Fibroblast of skin of back (primary cell): ENCODE measurements around the gene SPA17.

ENCODE experiments used
- DNase-seq: peaks from one replicate; pipeline ENCODE4 v3.0.0-alpha.2; 2013

Gene SPA17

DNA sequence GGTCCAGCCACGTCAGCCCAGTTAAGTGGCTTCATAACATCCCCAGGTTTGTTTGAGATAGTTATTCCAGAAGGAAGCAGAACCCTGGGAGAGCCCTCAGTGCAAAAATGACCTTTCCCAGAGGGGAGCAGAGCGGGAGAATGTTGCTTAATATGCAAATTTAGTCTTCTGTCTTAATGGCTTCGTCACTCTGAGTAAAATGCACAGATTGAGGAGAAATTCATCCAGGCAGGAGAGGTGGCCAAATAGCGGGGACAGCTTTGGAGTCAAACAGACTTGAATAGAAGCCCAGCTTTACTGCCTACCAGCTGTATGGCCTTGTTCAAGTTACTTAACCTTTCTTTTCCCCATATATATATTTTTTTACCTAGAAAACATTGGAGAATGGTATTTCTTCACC, 53.8 kb downstream of the SPA17 start:
- no peak for DNase-seq

DNA sequence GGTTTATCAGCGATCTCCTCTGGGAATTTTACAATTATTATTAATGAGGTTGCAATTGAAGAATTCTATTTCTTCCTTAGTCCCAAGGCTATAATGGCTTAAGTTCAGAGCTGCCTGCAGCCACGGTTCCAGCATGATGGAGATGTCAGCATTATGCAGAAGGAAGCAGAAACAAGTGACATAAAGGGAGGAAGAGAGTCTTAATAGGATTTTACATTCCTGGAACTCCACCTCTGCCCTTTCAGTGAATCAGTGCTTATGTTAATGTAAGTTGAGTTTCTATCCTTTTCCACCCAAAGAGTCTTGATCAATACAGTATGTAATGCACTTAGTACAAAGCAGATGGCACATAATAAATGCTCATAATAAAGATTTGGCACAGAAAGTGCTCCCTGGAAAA, 54.4 kb downstream of the SPA17 start:
- no peak for DNase-seq

DNA sequence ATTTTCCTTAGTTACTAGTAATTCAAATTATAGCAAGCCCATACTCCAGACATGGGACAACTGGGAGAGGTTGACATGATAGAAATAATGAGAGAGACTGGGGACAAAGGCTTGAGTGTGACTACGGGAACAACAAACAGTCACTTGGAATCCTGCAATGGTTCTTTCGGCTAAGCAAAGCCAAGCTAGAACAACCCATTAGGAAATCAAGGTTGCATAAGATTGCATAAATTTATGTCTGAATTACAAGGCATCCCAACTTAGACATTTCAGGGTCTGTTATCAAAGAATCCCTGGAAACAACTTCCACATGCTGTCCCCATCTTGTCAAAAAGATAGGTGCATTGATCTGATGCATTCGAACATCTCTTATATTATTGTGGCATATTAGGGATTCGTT, 55.9 kb downstream of the SPA17 start:
- no peak for DNase-seq

DNA sequence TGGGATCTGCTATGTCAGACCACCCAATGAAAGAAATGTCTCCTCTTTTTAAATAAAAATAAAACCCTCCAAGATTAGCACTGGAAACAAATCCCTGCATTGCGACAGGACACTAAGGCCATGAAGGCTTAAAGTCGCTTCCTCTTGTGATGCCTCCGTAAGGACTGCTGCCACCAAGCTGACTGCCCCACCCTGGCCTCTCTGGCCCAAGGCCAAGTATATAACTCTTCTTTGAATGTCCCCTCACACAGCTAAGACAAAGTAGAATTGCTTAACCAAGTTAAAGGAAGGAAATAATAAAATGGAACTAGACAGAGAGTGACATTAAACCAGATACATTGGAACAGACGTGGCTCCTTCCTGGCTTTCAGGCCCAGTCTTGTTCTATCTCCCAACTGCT, 58.5 kb downstream of the SPA17 start:
- DNase-seq, result no peak

DNA sequence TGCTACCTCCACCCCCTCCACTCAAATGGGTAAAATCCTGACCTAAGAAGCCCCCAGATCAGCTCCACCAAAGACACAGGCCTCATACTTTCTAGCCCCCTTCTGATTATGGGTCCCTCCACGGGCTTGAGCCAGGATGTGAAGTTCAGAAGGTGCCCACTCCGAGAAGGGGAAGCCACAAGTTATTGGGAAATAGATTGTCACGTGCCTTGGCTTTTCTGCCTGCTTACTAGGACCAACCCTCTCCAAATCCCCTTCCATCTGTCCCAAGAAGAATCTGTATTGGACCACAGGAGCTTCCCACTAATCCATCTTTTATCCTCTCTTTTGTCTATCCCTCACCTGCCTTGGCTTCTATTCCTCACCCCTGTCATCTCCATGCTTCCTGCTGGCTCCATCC, 63.0 kb downstream of the SPA17 start:
- DNase-seq, result no peak

GRCh38 chr11:124737638-124738305, 64.1 kb downstream of the SPA17 start:
- DNase-seq, result no peak

DNA sequence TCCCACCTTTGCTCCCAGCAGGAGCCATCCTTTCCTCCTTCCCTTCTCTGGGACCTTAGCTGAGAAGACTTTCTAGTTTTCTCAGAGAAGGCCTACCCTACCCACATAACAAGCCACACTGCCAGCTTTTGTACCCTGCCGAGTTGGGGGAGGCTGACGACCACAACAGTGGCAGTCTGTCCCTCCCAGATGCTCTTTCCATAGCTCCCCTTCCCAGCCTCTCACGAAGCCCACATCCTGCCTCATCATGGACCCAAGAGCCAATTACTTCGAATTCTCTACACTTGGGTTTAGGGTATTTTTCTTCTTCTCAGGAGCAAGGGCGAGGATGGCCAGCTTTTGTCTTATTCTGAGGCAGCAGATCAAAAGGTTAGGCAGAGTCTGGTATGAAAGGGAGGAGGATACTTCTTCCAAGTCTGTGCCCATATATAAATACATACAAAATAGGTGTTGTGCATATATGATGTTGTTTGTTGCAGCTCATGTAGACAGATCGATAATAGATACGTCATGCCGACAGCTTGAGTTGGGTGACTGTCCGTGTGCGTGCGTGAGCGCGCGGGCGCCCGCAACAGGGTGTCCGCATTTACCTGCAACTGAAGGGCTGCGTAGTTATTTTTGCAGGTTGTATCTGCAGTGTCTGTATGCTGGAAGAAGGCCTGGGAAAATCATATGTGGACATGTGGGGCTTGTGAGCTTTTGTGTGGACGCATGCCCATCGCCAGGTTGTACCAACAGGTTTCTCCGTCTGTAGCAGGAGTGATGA, 65.2 kb downstream of the SPA17 start:
- DNase-seq, result no peak

DNA sequence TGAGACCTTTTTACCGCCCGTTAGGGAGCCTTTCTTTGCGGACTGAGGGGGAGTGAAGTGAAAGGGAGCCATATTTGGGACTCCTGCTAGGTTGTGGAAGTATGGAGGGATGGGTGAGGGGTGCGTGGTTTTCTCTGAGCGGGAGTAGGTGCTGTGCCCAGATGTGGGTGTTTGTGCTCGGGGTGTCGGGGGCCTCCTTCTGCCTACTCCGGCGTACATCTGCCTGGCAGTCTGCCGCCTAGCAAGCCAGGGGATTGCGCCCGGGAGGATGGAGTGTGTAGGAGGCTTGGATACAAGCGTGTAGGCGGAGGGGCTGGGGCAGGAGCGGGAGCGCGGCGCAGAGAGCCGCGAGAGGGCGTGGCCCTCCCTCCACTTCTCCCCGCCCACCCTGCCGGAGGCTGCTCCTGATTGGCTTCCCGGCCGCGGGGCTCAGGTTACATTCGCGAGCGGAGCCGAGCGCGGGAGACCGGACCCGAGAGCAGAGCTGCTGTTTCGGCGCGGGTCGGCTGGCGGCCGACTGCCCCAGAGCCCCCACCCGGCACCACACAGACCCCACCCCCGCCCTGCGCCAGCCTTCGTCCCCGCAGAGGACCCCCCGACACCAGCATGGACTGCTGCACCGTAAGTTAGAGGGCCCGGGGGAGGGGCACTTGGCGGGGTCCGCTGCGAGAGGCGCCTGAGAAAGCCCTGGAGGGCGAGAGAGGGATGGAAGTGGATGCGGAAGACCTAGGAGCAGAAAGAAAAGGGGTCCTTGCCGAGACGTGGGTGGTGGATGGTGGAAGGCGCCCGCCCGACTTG, 66.0 kb downstream of the SPA17 start, which contains the start of gene NRGN:
NRGN (plus strand) TSS at position 464 of the 798 bp plus-strand sequence; CDS start at position 607, 143 bp downstream.
- peak; percentile 89 for DNase-seq

GRCh38 chr11:124740277-124740882, 66.7 kb downstream of the SPA17 start:
- peak; percentile 16 for DNase-seq

GRCh38 chr11:124742555-124742954, 68.9 kb downstream of the SPA17 start:
- DNase-seq, result no peak

GRCh38 chr11:124743050-124743449, 69.3 kb downstream of the SPA17 start:
- no peak for DNase-seq

DNA sequence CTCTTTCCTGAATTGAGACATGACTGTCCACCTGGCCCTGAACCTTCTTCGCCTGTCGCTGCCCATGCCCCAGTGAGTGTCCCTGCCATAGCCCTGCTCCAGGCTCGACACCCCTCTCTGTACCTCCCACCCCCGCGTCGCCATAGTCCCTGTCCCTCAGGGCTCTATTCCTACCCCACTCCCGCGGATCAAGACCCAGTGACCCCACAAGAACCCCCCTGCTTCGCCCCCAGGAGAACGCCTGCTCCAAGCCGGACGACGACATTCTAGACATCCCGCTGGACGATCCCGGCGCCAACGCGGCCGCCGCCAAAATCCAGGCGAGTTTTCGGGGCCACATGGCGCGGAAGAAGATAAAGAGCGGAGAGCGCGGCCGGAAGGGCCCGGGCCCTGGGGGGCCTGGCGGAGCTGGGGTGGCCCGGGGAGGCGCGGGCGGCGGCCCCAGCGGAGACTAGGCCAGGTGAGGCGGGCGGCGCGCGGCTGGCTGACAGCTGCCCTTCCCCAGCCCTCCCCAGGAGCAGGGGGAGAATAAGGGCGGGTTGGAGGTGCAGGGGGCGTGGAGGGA, 71.6 kb downstream of the SPA17 start:
- DNase-seq, result no peak

DNA sequence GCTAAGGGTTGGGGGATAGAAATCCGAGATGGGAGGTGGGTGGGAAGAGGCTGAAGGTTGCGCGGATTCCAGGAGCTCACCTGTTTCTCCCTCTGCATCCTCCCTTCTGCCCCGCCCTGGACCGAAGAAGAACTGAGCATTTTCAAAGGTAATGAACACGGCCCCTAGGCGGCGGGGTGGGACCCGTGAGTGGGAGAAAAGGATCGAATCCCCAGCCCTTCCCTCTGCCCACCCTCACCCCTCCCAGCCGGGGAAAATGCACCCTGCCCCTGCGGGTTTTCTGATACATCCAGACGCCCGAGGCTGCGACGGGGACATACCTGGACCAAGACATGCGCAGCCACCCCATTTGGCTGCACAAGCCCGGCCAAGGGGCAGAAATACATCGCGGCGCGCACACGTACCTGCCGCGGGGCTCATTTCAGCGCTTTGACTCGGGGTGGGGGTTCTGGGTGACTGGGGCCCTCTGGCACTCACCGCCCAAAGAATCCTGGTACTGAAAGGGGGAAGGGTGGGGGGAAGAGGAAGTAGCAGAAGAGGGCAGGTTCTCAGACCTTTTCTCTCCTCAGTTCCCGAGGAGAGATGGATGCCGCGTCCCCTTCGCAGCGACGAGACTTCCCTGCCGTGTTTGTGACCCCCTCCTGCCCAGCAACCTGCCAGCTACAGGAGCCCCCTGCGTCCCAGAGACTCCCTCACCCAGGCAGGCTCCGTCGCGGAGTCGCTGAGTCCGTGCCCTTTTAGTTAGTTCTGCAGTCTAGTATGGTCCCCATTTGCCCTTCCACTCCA, 72.3 kb downstream of the SPA17 start:
- DNase-seq, result no peak

DNA sequence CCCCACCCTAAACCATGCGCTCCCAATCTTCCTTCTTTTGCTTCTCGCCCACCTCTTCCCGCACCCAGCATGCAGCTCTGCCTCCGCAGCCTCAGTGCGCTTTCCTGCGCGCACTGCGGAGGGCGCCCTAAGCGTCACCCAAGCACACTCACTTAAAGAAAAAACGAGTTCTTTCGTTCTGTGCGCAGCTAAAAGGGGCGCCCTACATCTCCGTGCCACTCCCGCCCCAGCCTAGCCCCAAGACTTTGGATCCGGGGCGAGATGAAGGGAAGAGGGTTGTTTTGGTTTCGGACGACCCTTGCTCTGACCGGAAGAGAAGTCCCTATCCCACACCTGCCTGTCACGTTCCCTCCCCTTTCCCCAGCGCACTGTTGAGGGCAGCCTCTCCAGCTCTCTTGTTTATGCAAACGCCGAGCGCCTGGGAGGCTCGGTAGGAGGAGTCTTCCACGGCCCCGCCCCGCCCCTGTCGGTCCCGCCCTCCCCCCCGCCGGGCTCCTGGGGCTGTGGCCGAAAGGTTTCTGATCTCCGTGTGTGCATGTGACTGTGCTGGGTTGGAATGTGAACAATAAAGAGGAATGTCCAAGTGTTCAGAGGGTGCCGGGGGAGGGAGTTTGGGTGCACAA, 73.0 kb downstream of the SPA17 start:
- DNase-seq, result peak; percentile 48
